ENCODE measurements around the gene C19orf18.

GRCh38 chr19:58001895-58002369, 27.6 kb upstream of the C19orf18 start:
- TF ChIP-seq CTCF (IDR thresholded peaks at IDR 0.05) (no peak), ZFX (IDR thresholded peaks at IDR 0.05; ENCODE audit: borderline replicate concordance) (no peak)
